Measurements from ENCODE around the gene ATPAF1.

DNA sequence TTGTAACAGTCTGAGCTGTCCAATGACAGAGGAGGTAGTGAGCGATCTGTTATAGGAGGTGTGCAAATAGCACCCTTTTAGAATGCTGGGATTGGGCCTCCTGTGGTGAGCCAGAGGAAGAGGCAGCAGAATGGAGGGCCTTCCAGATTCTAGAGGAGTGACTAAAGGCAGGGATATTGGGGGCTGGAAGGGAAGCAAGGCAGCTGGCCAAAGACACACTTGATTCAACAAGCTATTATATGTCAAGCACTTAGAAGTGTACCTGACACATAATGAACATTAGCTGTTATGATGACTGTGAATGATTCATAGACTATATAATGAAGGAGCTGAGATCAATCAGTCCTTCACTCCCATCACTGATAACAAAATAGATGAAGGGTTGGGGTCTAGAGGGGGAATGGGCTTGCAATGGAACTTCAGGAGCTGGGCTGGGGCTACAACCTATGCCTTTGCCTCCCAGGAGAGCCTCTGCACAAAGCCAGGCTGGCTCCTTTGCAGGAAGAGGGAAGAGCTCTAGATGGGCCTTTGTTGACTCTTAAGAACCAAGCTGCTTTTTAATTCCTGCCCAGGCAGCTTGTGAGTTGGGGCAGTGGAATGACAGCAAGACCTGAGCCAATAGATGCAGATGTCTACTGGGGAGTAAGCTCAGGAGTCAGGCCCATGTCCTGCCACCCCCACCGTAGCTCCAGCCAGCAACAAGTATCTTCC is 61.8 kb downstream of the ATPAF1 start:
- TF ChIP-seq ZNF16 (tag by site-specific recombination; IDR thresholded peaks at IDR 0.05; ENCODE audit: low read depth): no peak
- no peak for TF ChIP-seq ZNF561 (tag by site-specific recombination; IDR thresholded peaks at IDR 0.05; ENCODE audit: borderline replicate concordance)
- TF ChIP-seq, protein P1, sequence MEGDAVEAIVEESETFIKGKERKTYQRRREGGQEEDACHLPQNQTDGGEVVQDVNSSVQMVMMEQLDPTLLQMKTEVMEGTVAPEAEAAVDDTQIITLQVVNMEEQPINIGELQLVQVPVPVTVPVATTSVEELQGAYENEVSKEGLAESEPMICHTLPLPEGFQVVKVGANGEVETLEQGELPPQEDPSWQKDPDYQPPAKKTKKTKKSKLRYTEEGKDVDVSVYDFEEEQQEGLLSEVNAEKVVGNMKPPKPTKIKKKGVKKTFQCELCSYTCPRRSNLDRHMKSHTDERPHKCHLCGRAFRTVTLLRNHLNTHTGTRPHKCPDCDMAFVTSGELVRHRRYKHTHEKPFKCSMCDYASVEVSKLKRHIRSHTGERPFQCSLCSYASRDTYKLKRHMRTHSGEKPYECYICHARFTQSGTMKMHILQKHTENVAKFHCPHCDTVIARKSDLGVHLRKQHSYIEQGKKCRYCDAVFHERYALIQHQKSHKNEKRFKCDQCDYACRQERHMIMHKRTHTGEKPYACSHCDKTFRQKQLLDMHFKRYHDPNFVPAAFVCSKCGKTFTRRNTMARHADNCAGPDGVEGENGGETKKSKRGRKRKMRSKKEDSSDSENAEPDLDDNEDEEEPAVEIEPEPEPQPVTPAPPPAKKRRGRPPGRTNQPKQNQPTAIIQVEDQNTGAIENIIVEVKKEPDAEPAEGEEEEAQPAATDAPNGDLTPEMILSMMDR (tag by site-specific recombination; IDR thresholded peaks at IDR 0.05): no peak
- TF ChIP-seq REPIN1 (tag by site-specific recombination; IDR thresholded peaks at IDR 0.05; ENCODE audit: low read depth): no peak
- TF ChIP-seq ZNF791 (tag by site-specific recombination; IDR thresholded peaks at IDR 0.05): no peak
- TF ChIP-seq, protein P2, sequence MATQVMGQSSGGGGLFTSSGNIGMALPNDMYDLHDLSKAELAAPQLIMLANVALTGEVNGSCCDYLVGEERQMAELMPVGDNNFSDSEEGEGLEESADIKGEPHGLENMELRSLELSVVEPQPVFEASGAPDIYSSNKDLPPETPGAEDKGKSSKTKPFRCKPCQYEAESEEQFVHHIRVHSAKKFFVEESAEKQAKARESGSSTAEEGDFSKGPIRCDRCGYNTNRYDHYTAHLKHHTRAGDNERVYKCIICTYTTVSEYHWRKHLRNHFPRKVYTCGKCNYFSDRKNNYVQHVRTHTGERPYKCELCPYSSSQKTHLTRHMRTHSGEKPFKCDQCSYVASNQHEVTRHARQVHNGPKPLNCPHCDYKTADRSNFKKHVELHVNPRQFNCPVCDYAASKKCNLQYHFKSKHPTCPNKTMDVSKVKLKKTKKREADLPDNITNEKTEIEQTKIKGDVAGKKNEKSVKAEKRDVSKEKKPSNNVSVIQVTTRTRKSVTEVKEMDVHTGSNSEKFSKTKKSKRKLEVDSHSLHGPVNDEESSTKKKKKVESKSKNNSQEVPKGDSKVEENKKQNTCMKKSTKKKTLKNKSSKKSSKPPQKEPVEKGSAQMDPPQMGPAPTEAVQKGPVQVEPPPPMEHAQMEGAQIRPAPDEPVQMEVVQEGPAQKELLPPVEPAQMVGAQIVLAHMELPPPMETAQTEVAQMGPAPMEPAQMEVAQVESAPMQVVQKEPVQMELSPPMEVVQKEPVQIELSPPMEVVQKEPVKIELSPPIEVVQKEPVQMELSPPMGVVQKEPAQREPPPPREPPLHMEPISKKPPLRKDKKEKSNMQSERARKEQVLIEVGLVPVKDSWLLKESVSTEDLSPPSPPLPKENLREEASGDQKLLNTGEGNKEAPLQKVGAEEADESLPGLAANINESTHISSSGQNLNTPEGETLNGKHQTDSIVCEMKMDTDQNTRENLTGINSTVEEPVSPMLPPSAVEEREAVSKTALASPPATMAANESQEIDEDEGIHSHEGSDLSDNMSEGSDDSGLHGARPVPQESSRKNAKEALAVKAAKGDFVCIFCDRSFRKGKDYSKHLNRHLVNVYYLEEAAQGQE (tag by site-specific recombination; IDR thresholded peaks at IDR 0.05): no peak
- no peak for TF ChIP-seq ZNF596 (tag by site-specific recombination; IDR thresholded peaks at IDR 0.05)
- TF ChIP-seq, protein P3, sequence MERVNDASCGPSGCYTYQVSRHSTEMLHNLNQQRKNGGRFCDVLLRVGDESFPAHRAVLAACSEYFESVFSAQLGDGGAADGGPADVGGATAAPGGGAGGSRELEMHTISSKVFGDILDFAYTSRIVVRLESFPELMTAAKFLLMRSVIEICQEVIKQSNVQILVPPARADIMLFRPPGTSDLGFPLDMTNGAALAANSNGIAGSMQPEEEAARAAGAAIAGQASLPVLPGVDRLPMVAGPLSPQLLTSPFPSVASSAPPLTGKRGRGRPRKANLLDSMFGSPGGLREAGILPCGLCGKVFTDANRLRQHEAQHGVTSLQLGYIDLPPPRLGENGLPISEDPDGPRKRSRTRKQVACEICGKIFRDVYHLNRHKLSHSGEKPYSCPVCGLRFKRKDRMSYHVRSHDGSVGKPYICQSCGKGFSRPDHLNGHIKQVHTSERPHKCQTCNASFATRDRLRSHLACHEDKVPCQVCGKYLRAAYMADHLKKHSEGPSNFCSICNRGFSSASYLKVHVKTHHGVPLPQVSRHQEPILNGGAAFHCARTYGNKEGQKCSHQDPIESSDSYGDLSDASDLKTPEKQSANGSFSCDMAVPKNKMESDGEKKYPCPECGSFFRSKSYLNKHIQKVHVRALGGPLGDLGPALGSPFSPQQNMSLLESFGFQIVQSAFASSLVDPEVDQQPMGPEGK (tag by site-specific recombination; IDR thresholded peaks at IDR 0.05): no peak
- TF ChIP-seq GLI2 (tag by site-specific recombination; IDR thresholded peaks at IDR 0.05; ENCODE audit: borderline replicate concordance, low read depth): no peak
- no peak for TF ChIP-seq ZXDB (tag by site-specific recombination; IDR thresholded peaks at IDR 0.05)
- TF ChIP-seq ZNF830 (tag by site-specific recombination; IDR thresholded peaks at IDR 0.05; ENCODE audit: low read depth): no peak
- no peak for TF ChIP-seq ZNF184 (tag by site-specific recombination; IDR thresholded peaks at IDR 0.05)
- no peak for TF ChIP-seq ZBTB1 (tag by site-specific recombination; IDR thresholded peaks at IDR 0.05)
- no peak for TF ChIP-seq ZNF670 (tag by site-specific recombination; IDR thresholded peaks at IDR 0.05; ENCODE audit: low read depth)

All from HEK293 (cell line).